Measurements from ENCODE around the gene SMIM38.
"Not testable (repeated sequence)": the region's sequence is repeated elsewhere in the genome, so short reads cannot be mapped to it uniquely, and the experiment has no call there.

SMIM38 gene

DNA sequence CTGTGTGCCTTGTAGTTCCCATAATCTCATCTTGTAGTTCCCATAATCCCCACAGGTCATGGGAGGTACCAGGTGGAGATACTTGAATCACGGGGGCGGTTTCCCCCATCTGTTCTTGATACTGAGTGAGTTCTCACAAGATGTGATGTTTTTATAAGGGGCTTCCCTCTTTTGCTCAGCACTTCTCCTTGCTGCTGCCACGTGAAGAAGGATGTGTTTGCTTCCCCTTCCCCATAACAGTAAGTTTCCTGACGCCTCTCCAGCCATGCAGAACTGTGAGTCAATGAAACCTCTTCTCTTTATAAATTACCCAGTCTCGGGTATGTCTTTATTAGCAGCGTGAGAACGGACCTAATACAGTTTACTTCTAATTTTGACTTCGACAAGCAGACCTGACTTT is 14.0 kb upstream of the SMIM38 start:
- no peak for DNase-seq

DNA sequence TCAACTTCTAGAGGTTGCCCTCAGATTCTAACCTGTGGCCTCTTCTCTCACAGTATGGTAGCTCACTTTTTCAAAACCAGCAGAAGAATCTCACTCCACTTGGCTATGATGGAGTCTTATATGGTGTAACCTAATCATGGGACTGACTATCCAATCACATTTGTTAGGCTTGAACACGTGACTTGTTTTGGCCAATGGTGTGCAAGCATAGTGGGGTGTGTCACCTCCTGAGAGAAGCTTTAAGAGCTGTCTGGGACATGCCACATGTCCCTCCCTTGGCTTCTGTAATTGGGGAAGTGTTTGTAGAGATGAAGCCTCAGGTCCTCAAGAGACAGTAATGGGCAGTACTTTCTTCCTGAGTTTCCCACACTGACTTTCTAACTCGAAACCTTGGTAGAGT is 12.8 kb upstream of the SMIM38 start:
- DNase-seq, result no peak

- DNase-seq, result no peak
Observed at GRCh38 chr11:69144316-69145049, 11.3 kb upstream of the SMIM38 start.

GRCh38 chr11:69145050-69145380 is 10.7 kb upstream of the SMIM38 start:
- DNase-seq, result no peak

- no peak for DNase-seq
Observed at GRCh38 chr11:69148377-69148762, 7.4 kb upstream of the SMIM38 start.

DNA sequence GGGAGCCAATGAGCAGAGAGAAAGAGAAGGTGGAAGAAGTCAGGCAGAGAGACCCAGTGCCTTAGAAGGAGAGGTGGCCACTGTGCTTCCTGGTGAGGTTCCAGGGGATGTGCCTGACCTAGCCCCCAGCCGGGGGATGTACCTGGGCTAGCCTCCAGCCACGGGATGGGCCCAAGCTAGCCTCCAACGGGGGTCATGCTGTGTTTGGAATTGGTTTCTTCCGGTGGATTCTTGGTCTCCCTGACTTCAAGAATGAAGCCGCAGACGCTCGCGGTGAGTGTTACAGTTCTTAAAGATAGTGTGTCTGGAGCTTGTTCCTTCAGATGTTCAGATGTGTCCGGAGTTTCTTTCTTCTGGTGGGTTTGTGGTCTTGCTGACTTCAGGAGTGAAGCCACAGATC is 6.9 kb upstream of the SMIM38 start:
- DNase-seq, result no peak

DNA sequence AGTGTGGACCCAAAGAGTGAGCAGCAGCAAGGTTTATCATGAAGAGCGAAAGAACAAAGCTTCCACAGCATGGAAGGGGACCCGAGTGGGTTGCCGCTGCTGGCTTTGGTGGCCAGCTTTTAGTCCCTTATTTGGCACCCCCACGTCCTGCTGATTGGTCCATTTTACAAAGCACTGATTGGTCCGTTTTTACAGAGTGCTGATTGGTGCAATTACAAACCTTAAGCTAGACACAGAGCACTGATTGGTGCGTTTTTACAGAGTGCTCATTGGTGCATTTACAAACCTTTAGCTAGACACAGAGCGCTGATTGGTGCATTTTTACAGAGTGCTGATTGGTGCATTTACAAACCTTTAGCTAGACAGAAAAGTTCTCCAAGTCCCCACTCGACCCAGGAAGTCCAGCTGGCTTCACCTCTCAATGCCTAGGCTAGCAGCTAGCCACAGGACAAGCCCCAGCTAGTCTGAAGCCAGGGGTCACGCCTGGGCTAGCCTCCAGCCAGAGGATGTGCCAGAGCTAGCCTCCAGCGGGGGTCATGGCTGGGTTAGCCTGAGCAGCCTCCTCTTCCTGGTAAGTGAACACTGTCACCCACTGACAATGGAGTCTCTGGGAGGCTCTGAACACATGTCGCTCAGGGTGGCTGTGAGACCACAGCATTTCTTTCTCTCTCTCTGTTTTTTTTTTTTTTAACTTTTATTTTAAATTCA is 6.2 kb upstream of the SMIM38 start:
- not testable (repeated sequence) for DNase-seq

- DNase-seq, result no peak
Observed at GRCh38 chr11:69150175-69150574, 5.6 kb upstream of the SMIM38 start.

DNA sequence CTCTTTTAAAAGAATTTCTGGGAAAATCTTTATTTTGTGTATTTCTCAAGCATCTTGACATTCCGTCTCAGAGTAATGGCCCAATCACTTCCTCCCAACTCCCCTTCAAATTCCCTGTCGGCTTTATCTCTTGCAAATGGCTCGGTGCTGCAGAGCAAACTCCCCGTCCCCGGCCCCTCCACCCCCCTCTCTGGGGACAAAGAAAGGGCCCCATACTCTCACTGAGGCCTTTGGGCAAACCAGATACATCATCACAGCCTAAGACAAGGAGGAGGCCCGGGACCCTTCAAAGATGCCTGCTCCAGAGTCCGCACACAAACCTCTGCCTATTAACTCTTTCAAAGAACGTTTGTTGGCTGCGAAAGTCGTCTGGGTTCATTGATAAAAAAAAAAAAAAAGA is 3.9 kb upstream of the SMIM38 start:
- DNase-seq, result no peak

DNA sequence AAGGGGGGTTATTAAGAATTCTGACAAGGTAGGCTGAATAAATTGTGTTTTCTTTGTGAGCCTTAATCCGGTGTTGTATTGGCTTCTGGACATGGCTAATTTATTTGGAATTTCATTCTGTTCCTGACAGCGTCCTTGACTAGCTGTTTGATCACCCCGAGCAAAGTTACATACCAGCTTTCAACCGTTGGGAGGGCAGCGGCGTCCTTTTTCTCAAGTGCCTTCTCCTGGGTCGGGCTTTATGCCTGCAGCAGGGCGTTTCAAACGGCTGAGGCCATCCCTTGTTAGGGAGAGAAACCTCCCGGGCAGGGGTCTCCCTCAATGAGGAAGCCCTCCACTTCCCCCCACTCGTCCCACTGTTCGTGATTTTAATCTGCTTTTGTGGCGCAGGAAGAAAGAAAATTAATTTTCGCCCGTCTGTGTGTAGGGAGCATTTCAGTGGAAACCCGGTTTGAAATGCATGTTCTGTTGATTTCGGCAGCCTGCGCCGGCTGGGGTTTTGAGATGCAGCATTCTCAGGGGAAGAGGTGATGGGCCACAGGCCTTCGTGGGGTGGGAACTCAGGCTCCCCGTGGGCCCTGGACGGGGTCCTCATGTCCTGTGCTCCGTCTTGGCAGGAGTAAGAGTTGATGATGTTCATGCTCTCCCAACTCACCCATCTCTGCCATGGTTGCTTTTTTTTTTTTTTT is 2.9 kb upstream of the SMIM38 start:
- DNase-seq, result no peak

- no peak for DNase-seq
Observed at GRCh38 chr11:69153661-69154060, 2.1 kb upstream of the SMIM38 start.

DNA sequence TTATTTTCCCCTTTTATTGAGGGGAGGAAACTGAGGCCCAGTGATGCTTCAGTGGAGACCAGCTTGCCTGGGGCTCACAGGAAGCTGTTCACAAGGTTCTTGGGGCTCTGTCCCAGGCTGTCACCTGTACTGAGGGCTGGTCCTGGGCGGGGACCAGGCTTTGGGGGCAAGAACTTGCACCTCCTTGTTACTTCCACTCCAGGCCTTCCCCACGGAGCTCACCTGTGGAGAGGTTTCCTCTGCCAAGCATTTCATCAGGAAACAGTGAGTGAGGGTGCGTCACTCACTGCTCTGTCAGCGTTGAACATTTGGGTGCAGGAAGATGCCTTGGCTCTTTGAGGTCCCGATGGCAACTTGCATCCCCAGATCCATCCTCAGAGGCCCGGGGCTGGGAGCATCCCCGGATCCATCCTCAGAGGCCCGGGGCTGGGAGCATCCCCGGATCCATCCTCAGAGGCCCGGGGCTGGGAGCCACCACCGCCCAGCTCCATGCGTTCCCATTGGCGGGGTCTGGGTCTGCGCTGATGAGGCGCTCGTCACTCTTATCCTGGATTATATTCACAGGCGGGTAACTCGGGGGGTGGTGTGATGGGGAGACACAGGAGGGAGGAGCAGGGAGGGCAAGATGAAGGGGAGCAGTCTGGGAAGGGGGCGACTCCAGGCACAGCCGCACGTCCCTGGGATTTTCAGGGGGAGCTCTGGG is 1.4 kb upstream of the SMIM38 start:
- no peak for DNase-seq

DNA sequence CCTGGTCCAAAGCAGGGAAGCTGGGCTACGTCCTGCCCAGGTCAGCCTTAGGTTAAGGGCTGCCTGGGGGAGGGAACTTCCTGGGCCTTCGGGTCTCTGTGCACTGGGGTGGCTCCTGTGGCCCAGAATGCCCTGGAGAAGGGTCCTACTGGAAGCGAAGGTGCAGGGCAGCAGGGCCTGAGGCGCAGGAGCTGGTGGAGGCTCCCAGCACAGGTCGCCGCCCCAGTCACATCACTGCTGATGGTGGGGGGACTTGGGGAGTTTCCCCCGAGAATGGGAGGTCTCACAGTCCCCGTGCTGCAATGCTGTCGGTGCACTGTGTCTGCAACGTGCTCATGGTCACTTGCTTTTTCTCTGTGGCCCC is 815 bp upstream of the SMIM38 start:
- DNase-seq, result no peak

DNA sequence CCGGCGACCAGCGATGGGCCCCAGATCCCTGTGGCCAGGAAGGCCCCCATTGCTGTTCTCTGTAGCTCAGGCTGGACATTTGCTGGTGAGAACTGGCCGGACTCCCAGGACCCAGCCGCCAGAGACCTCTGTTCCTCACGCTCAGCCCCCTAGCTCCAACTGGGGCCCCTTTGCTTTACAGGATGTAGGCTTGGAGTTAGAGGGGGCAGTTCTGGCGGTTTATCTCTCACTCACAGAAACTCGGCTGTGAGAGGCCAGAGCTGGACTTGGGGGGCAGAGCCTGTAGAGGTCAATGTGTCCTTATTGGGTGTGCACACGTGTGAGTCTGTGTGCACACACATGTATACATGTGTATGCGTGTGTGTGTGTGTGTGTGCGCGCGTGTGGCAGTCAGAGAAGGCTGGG is 502 bp downstream of the SMIM38 start:
- DNase-seq, result no peak

DNA sequence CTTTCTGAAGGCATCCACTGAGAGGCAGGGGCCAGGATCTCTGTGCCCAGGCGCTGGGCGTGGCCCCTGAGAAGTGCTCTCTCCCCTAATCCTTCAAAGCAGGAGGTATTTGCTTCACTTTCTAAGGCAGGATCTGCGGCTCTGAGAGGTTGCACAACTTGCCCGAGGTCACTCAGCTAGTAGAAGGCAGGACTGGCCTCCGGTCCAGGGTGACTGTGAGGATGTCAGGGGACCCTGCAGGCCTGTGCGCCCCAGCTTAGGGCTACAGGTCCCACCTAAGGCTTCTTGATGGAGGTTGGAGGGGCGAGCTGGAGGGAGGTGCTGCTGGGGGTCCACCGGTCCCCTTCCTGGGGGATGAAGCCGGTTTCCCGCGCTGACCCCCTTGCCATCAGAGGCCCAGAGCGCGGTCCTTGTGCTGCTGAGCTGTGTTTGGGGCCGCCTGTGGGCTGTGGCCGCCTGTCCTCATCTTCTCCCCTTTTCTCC is 979 bp downstream of the SMIM38 start:
- DNase-seq, result no peak

GRCh38 chr11:69157156-69157821 is 1.6 kb downstream of the SMIM38 start:
- DNase-seq, result no peak

GRCh38 chr11:69157822-69158231 is 2.1 kb downstream of the SMIM38 start:
- DNase-seq, result no peak

DNA sequence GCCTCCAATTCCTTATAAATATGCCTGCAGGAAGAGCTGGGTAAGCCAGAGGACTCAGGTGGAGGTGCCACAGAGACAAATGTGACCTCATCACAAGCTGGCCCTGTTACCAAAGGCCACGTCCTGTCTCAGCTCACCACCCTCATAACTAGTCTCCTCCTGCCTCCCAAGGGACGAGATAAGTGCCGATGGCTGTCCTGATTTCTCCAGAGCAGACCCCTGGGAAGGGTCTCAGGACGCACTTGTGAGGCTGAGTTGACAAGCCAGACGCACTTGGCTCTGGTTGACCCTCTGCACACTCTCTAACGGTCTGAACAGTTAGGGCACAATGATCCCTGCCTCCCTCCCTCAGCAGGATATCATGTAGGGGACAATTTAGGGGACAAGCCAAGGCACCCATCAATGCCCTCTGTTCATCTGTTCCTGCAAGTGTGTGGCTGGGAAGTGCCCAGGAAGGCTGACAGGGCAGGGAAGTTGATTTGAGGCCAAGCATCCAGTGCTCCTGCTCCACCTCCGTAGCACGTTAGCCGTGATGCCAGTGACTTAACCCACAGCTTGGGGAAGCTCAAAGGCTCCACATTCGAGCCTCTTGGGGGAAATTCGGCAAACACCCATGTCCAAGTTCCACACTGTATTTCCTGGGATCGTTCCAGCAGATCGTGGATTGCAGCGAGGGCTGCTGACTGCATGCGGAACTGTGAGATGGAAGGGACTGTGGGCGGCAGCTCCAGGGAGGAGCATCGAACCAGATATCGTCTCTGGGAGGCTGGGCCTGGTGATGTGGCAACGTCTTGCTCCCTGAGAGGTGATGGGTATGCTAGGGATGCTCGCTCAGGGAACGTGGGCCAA is 2.8 kb downstream of the SMIM38 start:
- DNase-seq, result no peak

GRCh38 chr11:69159150-69159852 is 3.6 kb downstream of the SMIM38 start:
- DNase-seq, result no peak

DNA sequence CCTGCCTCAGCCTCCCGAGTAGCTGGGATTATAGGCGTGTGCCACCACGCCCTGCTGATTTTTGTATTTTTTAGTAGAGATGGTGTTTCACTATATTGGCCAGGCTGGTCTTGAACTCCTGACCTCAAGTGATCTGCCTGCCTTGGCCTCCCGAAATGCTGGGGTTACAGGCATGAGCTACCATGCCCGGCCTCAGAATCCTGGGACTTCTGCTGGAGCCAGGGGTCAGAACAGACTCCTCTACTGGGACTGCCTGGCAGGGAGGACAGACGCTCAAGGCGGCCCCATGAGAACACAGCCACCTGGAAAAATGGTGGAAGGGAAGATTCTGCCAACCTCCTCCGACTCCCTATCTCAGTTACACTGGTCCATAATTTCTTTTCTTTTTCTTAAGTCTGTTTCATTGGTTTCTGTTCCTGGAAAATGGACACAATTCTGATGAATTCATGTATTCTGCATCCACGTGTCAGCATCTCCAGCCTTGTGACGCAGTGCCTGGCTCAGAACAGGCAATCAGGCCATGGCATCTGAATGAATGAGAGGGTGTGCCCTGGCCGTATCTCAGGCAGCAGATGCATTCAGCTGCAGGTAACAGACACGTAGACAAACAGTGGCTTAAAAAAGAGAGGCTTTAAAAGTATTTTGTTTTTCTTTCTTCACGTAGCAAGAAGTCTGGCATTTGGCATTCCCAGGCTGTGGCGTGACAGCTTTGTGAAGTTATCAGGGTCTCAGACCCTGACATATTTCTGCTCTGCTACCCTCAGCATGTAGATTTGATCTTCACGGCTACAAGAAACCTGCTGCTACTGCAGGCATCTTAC is 4.8 kb downstream of the SMIM38 start:
- no peak for DNase-seq

DNA sequence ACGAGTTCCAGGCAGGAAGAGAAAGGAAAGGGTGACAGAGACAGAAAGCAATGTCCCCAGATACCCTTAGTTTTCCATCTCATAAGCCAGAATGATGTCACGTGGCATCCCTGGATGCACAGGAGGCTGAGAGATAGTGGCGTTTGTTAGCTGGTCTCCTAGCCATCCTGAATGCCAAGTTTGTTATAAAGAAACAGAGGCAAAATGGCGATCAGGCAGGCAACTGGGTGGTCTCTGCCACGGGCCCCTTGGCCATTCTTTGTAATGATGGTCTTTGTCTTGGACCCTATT is 5.3 kb downstream of the SMIM38 start:
- no peak for DNase-seq

Data from KG1 (cell line).